Activated CD4-positive, alpha-beta T cell treated with anti-CD3 and anti-CD28 coated beads, Interleukin-10, Interleukin-2, amounts not matched to agents 100 ng/mL and 50 ng/mL, durations not matched to agents 16 hours and 8 hours (primary cell): ENCODE measurements around the gene RAMACL.

ENCODE experiments used
- DNase-seq: peaks from one replicate; pipeline ENCODE4 v3.0.0-alpha.2; 2020

The RAMACL gene

GRCh38 chr6:166572370-166573261, 13.9 kb downstream of the RAMACL start:
- DNase-seq, result no peak

DNA sequence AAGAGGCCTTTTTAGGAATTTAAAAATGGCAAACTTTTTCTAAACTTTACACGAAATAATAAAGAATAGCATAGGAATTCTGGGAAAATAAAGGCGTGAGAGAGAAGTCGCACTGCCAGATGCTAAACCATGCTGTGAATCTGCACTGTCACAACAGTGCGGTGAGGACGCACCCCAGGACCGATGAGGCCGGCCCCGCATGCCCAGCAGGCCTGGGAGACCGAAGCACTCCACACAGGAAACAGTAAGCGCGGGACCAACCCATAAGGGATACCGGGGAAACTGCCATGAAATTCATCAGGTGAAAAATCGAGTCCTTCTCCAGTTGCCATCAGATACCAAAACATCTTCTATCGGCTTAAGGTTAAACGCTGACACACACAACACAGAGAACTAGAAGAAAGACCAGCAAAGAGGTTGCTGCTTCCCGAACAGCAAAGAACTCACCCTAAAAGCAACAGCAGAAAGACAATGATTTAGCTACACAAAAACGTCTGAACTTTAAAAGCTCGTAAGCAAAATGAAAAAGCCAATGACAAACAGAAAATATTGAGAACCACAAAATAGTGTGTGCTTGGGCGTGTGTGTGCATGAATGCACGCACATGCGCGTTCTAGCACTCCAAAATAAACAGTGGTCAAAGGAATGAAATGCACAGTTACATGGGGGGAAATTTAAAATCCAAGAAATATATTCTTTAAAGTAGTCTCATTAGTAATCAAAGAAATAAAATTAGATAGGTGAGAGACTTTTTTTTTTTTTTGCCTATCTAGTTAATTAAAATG, 15.4 kb downstream of the RAMACL start:
- DNase-seq, result no peak

DNA sequence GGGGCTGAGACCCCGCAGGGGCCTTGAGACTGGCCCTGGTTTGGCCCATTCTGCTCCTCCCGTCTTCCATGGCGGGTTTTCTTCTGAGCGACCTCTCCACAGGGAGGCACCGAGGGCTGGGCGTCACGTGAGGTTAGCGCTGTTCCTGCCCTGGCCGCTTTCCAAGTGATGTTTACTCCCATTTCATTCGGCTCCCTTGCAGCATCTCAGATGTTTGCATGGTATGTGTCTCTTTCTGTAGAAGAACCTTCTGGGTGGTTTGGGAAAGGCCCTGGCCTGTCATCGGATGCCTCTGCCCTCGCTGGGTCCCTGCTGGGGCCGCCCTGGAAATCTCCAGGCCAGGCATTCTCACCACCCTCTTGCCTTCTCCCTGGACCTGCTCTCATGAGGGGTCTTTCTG, 17.3 kb downstream of the RAMACL start:
- no peak for DNase-seq

DNA sequence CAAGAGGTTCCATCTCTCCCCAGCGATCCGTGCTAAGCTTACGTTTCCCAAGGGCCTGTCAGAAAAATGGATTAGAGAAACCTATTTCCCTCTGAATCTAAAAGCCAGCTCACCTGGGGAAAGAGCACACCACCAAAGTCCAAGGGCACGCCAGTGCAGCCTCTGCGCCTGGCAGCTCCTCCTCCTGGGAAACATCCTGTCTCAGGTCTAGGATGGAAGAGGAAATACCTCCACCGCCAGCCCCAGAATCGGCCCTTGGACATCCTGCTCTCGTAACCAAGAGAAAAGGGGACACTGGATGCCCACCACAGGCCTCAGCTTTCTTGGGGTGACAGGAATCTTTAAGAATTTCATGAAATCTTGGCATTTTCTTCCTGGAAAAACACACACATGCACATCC, 18.7 kb downstream of the RAMACL start:
- no peak for DNase-seq

- no peak for DNase-seq
Measured at GRCh38 chr6:166567107-166567506, 19.4 kb downstream of the RAMACL start.

DNA sequence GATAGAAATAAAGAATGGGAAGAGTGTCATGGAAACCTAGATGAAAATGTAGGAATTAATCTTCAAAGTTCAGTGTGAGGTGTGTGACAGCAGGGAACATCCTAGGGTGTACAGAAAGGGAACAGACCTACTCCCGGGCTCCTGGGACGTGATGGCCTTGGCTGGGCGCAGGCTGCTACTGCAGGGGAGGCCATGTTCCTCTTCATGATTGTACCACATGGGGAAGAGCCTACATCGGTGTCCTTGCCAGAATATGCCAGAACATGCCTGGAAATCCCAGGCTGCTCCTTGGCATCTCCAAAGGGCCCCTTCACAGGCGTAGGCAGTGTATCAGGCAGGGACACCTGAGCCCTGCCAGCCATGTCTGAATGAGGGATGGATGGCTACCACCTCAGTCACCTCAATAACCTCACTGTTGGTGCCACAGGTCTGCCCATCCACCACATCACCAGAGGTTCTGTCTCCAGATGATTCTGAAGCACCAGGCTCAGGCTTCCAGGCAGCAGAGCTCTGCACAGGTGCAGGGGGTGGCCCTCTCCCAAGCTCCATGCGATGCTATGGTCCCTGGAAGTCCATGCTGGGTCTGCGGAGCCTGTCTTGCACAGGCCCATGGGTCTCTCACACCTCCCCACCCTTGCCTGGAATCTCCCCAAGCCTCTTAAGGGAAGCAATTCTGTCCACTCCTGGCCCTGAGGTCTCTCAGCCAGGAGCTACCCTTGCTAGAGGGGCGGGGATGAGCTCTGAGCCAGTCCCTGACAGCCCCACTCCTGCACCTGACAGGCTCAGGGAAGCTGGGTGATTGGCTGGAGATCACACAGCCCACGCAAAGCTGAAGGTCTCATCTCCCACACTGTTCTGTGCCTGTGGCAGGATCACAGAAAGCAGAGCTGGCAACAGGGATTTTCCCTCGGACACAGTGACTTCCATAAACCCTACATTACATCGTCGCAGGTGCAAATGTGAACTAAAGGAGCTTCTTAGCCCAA, 20.2 kb downstream of the RAMACL start:
- DNase-seq, result no peak

DNA sequence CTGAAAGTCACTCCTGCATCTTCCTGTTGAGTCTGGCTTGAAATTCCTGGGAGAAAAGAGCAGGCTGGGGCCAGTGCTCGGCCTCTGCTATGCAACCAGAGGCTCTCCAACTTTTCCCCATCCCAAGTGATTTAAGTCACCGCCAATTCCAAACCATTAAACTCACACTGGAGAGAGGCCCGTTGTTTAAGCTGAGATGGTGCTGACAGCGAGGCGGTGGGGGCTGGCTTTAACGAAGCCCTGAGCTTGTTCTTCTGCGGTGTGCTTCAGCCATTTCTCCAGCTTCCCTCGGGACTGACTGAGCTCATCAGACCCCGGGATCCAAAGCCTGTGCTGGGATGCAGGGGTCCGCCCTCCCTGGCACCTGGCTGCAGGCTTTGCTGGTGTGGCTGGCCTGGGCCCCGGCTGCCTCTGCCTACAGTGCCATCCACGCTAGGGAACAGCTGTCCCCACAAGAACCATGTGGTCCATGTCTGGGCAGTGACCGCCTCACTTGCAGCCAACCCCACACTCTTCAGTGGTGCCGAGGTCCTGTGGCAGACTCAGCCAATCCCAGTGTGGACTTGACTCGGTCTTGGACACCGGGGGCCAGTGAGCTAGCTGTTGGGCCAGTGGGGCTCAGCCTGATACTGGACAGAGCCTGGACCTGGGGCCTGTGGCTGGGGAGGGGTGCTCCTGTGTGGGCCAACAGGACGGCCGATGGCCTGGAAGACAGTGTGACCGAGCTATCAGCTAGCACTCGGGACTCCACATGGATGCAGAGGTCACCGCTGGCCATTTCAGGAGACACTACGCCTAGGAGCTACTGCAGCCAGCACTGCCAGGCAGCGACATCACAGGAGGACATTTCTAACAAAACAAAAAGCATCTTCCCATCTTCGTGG, 21.2 kb downstream of the RAMACL start:
- DNase-seq, result no peak

- DNase-seq, result no peak
Measured at GRCh38 chr6:166563805-166564204, 22.7 kb downstream of the RAMACL start.

DNA sequence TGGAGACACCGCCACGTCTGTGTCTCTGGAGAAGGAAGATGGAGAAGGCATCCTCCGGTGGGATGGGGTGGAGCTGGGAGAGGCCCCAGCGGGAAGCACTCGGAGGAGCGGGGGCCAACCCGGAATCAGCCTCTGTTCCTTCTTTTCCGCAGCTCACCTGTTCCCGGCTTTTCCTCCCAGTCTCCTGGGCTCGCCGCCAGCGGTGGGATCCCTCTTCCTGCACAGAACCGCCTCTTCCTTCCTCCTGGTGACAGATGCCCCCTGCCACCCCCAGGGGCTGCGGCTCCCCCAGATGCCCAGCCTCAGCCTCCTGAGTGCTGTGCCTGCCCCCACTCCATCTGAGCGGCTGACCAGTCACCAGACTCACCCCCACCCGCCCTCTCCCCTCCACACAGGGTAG, 23.3 kb downstream of the RAMACL start:
- DNase-seq, result no peak

GRCh38 chr6:166562726-166563125, 23.8 kb downstream of the RAMACL start:
- no peak for DNase-seq

GRCh38 chr6:166561771-166562359, 24.6 kb downstream of the RAMACL start:
- no peak for DNase-seq

- no peak for DNase-seq
Measured at GRCh38 chr6:166560222-166560621, 26.3 kb downstream of the RAMACL start.

DNA sequence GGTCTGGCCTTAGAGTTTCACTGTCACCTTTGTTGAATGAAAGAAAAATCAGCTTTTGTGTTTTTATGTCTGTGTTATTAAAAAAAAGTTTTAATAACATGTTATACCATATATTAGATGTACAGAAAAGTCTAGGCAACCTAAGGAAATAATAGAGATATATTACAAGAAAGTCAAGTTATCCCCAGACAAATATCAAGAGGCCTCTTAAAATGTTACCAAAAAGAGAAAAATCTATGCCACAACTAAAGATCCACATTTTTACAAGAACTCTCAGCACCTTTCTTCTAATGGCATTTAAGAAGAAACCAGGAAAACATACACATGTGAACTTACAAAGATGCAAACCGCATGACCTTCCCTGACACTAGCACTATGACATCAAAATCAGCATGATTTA, 26.8 kb downstream of the RAMACL start:
- no peak for DNase-seq

DNA sequence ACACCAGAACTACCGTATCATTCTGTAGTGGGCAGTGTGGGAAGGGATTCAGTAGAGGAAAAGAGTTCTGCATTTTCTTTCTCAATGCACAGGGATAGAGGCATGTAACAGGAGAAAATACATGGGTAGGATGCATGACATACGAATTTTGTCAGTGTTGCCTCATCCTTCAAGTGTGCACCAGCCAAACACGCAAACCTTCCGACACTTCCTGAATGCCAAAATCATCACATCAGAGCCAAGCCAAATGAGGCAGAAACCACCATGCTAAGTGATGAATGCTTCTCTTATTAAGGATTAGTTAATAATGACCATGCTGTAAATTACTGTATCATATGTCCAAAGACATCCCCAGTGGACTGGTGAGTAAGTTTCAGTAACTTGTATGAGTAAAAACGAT, 27.3 kb downstream of the RAMACL start:
- no peak for DNase-seq

DNA sequence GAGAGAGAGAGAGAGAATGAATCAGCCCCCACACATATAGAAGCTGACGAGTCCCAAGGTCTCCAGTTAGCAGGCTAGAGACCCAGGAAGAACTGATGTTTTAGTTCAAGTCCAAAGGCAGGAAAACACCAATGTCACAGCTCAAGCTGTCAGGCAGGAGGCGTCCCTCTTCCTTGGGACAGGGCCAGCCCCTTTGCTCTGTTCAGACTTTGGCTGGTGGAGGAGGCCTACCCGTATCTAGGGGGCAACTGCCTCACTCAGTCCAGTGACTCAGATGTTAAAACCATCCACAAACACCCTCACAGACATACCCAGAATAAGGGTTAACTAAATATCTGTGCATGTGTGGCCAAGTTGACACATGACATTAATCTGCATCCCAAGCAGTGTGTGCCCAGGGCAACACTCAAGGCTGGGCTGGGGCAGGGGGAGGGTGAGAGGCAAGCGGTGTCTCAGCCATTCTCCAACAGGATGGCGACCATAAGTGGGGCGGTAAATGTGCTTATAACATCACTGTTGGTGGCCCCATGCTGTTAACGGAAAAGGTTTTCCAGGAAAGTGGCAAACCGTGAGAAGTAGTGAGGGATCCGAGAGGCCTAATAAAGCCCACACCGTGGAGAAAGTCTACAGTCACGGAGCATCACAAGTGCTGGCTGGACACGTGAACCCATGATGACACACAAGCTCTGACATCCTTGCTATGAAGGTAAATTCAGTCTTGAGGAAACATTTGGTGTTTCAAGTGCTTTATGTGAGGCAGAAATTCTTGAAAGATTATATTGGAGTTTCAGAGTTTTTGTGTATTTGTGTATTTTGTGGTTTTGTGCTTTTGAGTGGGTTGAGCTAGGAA, 28.1 kb downstream of the RAMACL start:
- no peak for DNase-seq

GRCh38 chr6:166556863-166557322, 29.6 kb downstream of the RAMACL start:
- no peak for DNase-seq

- DNase-seq, result no peak
Measured at GRCh38 chr6:166556336-166556735, 30.1 kb downstream of the RAMACL start.

DNA sequence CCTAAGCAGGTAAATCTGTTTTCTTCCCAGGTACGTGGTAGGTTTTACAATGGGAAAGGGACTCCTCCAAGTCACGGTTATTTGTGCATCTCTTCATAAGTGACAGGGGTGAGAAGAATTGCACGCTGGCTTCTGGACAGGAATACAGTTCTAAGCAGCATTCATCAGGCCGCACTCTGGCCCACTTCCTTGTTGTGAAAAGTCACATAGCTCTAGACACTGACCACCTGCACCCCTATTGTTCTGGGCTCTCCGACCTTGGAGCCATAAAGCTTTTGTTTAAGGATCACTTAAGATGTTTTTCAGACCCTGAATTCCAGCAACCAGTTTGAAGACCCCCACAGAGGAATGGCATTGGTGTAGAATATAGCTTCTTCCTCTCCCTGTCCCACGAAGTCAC, 31.4 kb downstream of the RAMACL start:
- no peak for DNase-seq

GRCh38 chr6:166554316-166554715, 32.2 kb downstream of the RAMACL start:
- no peak for DNase-seq

DNA sequence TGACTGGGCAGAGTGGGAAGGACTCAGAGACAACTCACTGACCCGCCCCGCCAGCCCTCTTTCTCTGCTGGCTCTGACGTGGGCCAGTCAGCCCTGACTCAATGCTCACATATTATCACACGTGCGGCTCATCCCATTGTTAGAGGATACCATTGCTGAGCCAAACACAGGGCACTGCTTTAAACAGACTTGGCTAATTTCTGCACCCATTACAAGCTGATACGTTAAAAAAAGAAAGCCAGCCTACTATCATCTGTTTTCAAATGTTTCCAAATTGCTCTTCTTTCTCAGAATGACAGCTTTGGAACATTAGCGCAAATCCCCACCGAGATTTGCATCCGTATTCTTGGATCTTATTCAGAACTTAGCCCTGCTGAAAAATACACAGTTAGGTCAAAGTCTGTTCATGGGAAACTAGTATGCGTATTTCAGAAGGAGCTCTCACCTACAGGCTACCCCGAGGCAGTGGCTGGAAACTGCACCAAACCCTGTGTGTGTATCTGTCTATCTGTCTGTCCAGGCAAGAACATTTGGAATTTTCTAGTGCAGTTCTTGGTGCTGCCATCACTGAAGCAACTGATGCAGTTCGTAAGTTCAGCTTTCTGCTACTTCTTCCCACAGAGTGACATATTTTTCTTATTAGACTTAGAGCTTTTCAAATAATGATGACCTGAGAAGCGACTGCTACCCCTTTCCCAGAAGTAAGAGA, 32.8 kb downstream of the RAMACL start:
- no peak for DNase-seq
